ENCODE results near the gene PANK4.

The PANK4 gene

GRCh38 chr1:2519029-2519685, 7.2 kb downstream of the PANK4 start:
- DNase-seq (ENCODE audit: low read depth, low spot score) = no peak
- no peak overlapping the region for H3K4me3 ChIP-seq (ENCODE audit: low read length)

- H3K4me3 ChIP-seq (ENCODE audit: low read length) = no peak overlapping the region
- DNase-seq (ENCODE audit: low read depth, low spot score) = no peak
Observed at GRCh38 chr1:2518528-2518927, 7.9 kb downstream of the PANK4 start.

- H3K4me3 ChIP-seq (ENCODE audit: low read length) = no peak overlapping the region
- no peak for DNase-seq (ENCODE audit: low read depth, low spot score)
Observed at GRCh38 chr1:2517966-2518365, 8.4 kb downstream of the PANK4 start.

- no peak overlapping the region for H3K4me3 ChIP-seq (ENCODE audit: low read length)
- DNase-seq (ENCODE audit: low read depth, low spot score) = no peak
Observed at GRCh38 chr1:2516946-2517345, 9.4 kb downstream of the PANK4 start.

- H3K4me3 ChIP-seq (ENCODE audit: low read length) = no peak overlapping the region
- DNase-seq (ENCODE audit: low read depth, low spot score) = no peak
Observed at GRCh38 chr1:2516124-2516523, 10.3 kb downstream of the PANK4 start.

- DNase-seq (ENCODE audit: low read depth, low spot score) = no peak
- H3K4me3 ChIP-seq (ENCODE audit: low read length) = no peak overlapping the region
Observed at GRCh38 chr1:2515763-2516080, 10.7 kb downstream of the PANK4 start.

- no peak for DNase-seq (ENCODE audit: low read depth, low spot score)
- H3K4me3 ChIP-seq (ENCODE audit: low read length) = no peak overlapping the region
Observed at GRCh38 chr1:2514863-2515762, 11.3 kb downstream of the PANK4 start.

- no peak for DNase-seq (ENCODE audit: low read depth, low spot score)
- no peak overlapping the region for H3K4me3 ChIP-seq (ENCODE audit: low read length)
Observed at GRCh38 chr1:2513939-2514652, 12.3 kb downstream of the PANK4 start.

- no peak overlapping the region for H3K4me3 ChIP-seq (ENCODE audit: low read length)
- DNase-seq (ENCODE audit: low read depth, low spot score) = no peak
Observed at GRCh38 chr1:2512862-2513421, 13.5 kb downstream of the PANK4 start.

- no peak overlapping the region for H3K4me3 ChIP-seq (ENCODE audit: low read length)
- DNase-seq (ENCODE audit: low read depth, low spot score) = no peak
Observed at GRCh38 chr1:2510366-2511155, 15.8 kb downstream of the PANK4 start.

GRCh38 chr1:2509589-2509988, 16.8 kb downstream of the PANK4 start:
- no peak overlapping the region for H3K4me3 ChIP-seq (ENCODE audit: low read length)
- no peak for DNase-seq (ENCODE audit: low read depth, low spot score)

- no peak for DNase-seq (ENCODE audit: low read depth, low spot score)
- no peak overlapping the region for H3K4me3 ChIP-seq (ENCODE audit: low read length)
Observed at GRCh38 chr1:2508751-2509150, 17.6 kb downstream of the PANK4 start.

- no peak for DNase-seq (ENCODE audit: low read depth, low spot score)
- H3K4me3 ChIP-seq (ENCODE audit: low read length) = no peak overlapping the region
Observed at GRCh38 chr1:2508180-2508579, 18.2 kb downstream of the PANK4 start.

- H3K4me3 ChIP-seq (ENCODE audit: low read length) = no peak overlapping the region
- no peak for DNase-seq (ENCODE audit: low read depth, low spot score)
Observed at GRCh38 chr1:2507744-2508155, 18.6 kb downstream of the PANK4 start.

GRCh38 chr1:2506901-2507565, 19.4 kb downstream of the PANK4 start:
- DNase-seq (ENCODE audit: low read depth, low spot score) = no peak

GRCh38 chr1:2506007-2506860, 20.2 kb downstream of the PANK4 start:
- no peak overlapping the region for H3K4me3 ChIP-seq (ENCODE audit: low read length)
- no peak for DNase-seq (ENCODE audit: low read depth, low spot score)

More at GRCh38 chr1:2506901-2507565, 19.4 kb downstream of the PANK4 start:
- H3K4me3 ChIP-seq (ENCODE audit: low read length) = no peak overlapping the region

- DNase-seq (ENCODE audit: low read depth, low spot score) = no peak
- no peak overlapping the region for H3K4me3 ChIP-seq (ENCODE audit: low read length)
Observed at GRCh38 chr1:2505461-2505994, 20.9 kb downstream of the PANK4 start.

GRCh38 chr1:2504949-2505272, 21.5 kb downstream of the PANK4 start:
- DNase-seq (ENCODE audit: low read depth, low spot score) = no peak
- H3K4me3 ChIP-seq (ENCODE audit: low read length) = no peak overlapping the region

Measured in Jurkat, Clone E6-1 (cell line).